RWPE2 (cell line): ENCODE results near the gene DUSP11.
"Not testable (repeated sequence)": the region's sequence is repeated elsewhere in the genome, so short reads cannot be mapped to it uniquely, and the experiment has no call there.

Experiments
- ATAC-seq: fragments of 200-7000 bp; cut with Tn5 transposase; 3 replicates; pipeline ENCODE4 v1.9.1; 2021; ENCODE audit warnings: low read depth
- DNase-seq: peaks from one replicate; pipeline ENCODE4 v3.0.0-alpha.2; 2020; ENCODE audit warnings: low spot score
- H3K27ac ChIP-seq: fragments of 450-650 bp; 2 replicates; pipeline ENCODE4 v1.5.1; 2017; ENCODE audit warnings: mild to moderate bottlenecking; ENCODE audit not compliant: poor library complexity, severe bottlenecking
- H3K27me3 ChIP-seq: fragments of 250-450 bp; sonication (Bioruptor Pico); 2 replicates; pipeline ENCODE4 v1.5.1; 2021; ENCODE audit warnings: mild to moderate bottlenecking, moderate library complexity; ENCODE audit not compliant: insufficient read depth, poor library complexity, severe bottlenecking
- H3K36me3 ChIP-seq: fragments of 250-450 bp; sonication (Bioruptor Pico); 2 replicates; pipeline ENCODE4 v1.5.1; 2020; ENCODE audit warnings: low read depth, mild to moderate bottlenecking, moderate library complexity
- H3K4me1 ChIP-seq: fragments of 250-450 bp; sonication (Bioruptor Pico); 2 replicates; pipeline ENCODE4 v1.5.1; 2021; ENCODE audit warnings: mild to moderate bottlenecking, moderate library complexity; ENCODE audit not compliant: insufficient read depth, poor library complexity, severe bottlenecking
- H3K4me3 ChIP-seq: fragments of 250-450 bp; sonication (Bioruptor Pico); 2 replicates; pipeline ENCODE4 v1.5.1; 2021; ENCODE audit warnings: mild to moderate bottlenecking, moderate library complexity; ENCODE audit not compliant: severe bottlenecking
- H3K9me3 ChIP-seq: fragments of 250-450 bp; sonication (Bioruptor Pico); 2 replicates; pipeline ENCODE4 v1.5.1; 2021; ENCODE audit warnings: mild to moderate bottlenecking, moderate library complexity; ENCODE audit not compliant: severe bottlenecking
- CTCF ChIP-seq: fragments of 450-650 bp; IDR thresholded peaks from one replicate; pipeline ENCODE4 v1.5.1; 2017; ENCODE audit warnings: mild to moderate bottlenecking, moderate library complexity; ENCODE audit not compliant: poor library complexity, severe bottlenecking

The DUSP11 gene

DNA sequence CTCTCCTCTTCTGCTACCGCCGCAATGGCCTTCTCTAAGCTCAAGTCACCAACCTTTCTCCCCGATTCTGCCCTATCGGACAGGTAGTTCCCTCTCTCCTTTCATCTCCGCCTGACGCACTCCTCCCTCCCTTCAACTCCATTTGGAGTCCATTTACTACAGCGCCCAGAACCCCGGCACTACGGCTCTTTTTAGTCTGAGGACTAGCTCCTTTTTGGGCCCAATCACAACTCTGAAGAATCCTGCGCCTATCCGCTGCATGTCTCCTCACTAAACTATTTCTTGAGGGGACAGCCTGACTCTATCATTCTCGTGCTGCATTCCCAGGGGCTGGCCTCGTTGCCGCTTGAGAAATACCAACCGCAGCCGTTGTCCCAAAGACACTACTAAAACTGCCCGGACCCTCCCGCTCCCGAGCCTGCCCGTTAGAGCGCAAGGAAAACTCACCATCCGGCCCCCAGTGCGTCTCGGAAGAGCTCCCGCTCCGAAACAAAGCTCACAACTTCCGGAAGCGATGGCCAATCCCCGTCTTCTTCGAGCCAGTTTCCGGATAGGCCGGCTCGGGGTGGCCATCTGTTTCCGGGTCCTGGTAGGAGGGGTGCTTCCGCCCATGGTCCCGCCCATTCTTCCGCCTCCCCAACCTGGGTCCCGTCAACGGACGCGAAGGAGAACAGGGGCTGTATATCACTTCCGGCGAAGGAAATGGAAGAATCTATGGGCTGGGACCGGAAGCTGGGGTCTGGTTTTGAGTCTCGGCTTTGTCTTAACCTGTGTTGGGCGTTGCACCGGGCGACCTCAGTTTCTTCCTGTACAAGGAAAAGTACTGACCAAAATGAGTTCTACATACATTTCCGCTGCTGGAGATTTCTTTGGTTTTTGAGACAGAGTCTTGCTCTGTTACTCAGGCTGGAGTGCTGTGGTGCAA is 42.8 kb downstream of the DUSP11 start, which contains the start of gene TPRKB:
TPRKB (minus strand) TSS at position 491 of the 925 bp plus-strand sequence. CDS start 2,776 bp downstream, outside the sequence.
- no peak for TF ChIP-seq CTCF
- H3K4me1 ChIP-seq: peaks cover 9% of the 10 kb centered on the region
- H3K27me3 ChIP-seq: no peaks in the 10 kb centered on the region
- H3K27ac ChIP-seq: peak within 1 kb of the TSS; percentile 62
- no peaks in the 10 kb centered on the region for H3K9me3 ChIP-seq
- peak; percentile 94 for ATAC-seq
- peak; percentile 97 for DNase-seq
- peaks cover 20% of the 10 kb centered on the region for H3K36me3 ChIP-seq
- H3K4me3 ChIP-seq: peak within 1 kb of the TSS; percentile 45

DNA sequence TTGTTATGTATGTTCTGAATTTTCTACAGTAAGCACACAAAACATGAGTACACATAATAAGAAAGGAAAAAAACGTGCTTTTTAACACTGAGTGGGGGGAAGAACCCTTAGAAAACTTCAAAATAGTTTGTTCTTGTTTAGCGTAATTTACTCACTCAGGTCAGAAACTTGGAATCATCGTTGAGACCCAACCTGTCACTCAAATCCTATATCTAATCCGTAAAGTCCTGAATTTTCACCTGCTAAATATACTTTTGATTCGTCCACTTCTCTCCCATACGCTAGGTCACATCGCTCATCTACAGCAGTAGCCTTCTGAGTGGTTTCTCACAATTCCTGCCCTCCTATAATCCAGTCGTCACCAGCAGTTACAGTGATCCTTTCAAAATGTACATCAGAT is 43.5 kb downstream of the DUSP11 start:
- no peak for DNase-seq
- Histone ChIP-seq H3K4me1 (peaks cover 9% of the 10 kb centered on the region), H3K27ac (peak overlapping the region; percentile 62)

DNA sequence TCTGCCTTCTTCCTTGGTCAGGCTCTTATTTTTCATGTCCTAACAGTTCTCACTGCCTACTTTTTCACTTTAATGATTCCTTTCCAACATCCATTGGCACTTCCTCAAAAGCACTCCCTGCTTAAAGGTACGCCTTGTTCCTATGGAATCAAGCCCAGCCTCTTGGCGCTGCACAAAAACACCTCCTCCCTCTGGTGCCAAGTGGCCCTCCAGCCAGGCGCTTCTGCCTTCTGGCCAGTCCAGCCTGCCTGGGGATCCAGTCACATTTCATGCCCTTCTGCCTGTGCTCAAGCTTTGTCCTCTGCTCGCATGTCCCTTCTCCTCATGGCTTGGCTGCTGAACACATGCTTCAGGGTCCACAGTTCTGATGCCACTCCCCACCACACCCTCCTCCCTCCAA is 49.1 kb downstream of the DUSP11 start:
- H3K27ac ChIP-seq: no peak overlapping the region
- DNase-seq: no peak
- peaks cover 5% of the 10 kb centered on the region for H3K4me1 ChIP-seq
- no peaks in the 10 kb centered on the region for H3K27me3 ChIP-seq
- TF ChIP-seq CTCF: no peak
- no peaks in the 10 kb centered on the region for H3K9me3 ChIP-seq
- no peak for ATAC-seq
- H3K36me3 ChIP-seq: peaks cover 47% of the 10 kb centered on the region
- H3K4me3 ChIP-seq: no peak overlapping the region

More for the DNA sequence above, 43.5 kb downstream of the DUSP11 start:
- Histone ChIP-seq H3K4me3 (peak overlapping the region; percentile 45), H3K9me3 (no peaks in the 10 kb centered on the region), H3K27me3 (no peaks in the 10 kb centered on the region), H3K36me3 (peaks cover 28% of the 10 kb centered on the region)
- no peak for TF ChIP-seq CTCF
- ATAC-seq: 0 out of 3 replicates have a peak, but pooled peaks have one; percentile 3

DNA sequence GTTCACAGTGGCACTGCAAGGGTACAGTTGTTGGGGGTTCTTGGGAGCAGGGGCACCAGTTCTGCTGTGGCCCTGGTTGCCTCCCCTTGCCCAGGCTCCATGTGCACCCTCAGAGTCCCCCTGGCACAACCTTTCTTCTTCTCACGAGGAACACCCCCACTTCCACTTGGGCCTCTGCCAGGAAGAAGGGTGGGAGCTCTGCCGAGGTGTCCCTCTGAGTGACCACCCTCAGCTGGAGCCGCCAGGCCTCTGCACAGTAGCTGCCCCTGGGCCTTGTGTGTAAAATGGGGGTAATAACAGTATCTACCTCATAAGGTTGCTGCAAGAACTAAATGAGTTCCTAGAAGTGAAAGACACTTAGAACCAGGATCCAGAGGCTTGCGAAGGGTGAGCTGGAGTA is 51.2 kb downstream of the DUSP11 start:
- Histone ChIP-seq H3K36me3 (peaks cover 34% of the 10 kb centered on the region), H3K9me3 (no peaks in the 10 kb centered on the region), H3K4me1 (no peaks in the 10 kb centered on the region), H3K27me3 (no peaks in the 10 kb centered on the region), H3K27ac (no peak overlapping the region), H3K4me3 (no peak overlapping the region)
- DNase-seq: no peak
- no peak for TF ChIP-seq CTCF
- ATAC-seq: no peak

DNA sequence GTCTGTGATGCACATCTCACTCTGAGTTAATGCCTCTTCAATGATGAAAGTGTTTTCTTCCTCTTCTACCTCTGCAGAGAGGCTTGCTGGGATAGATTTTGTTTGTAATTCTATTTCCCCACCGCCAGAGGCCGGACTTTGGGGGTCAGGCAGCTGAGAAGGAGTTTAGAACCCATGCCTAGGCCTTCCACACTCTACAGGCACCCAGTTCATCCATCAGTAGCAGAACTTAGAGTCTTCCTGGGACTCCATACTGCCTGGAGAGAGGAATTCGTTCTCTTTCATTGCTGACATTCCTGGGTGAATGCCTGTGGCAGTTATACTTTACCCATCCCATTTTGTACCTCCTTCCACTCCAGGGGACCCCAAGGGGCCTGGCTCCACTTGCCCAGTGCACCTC is 51.9 kb downstream of the DUSP11 start:
- ATAC-seq: no peak
- peak; percentile 8 for TF ChIP-seq CTCF
- no peak for DNase-seq
- Histone ChIP-seq H3K9me3 (no peaks in the 10 kb centered on the region), H3K27me3 (no peaks in the 10 kb centered on the region), H3K27ac (no peak overlapping the region), H3K36me3 (peaks cover 34% of the 10 kb centered on the region), H3K4me1 (no peaks in the 10 kb centered on the region), H3K4me3 (no peak overlapping the region)

DNA sequence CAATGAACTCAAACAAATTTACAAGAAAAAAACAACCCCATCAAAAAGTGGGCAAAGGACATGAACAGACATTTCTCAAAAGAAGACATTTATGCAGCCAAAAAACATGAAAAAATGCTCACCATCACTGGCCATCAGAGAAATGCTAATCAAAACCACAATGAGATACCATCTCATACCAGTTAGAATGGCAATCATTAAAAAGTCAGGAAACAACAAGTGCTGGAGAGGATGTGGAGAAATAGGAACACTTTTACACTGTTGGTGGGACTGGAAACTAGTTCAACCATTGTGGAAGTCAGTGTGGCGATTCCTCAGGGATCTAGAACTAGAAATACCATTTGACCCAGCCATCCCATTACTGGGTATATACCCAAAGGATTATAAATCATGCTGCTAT is 53.2 kb downstream of the DUSP11 start:
- peaks cover 22% of the 10 kb centered on the region for H3K36me3 ChIP-seq
- not testable (repeated sequence) for H3K27ac ChIP-seq, ATAC-seq, H3K9me3 ChIP-seq, H3K4me3 ChIP-seq, H3K4me1 ChIP-seq, DNase-seq, H3K27me3 ChIP-seq
